CD8-positive, alpha-beta memory T cell (primary cell): ENCODE results near the gene PTPRC. TPM values are rescaled to one million over a fixed set of nuclear protein-coding genes. Genes with fewer than 3 reads are reported as not detected.
A peak's percentile ranks its signal among the peaks of the same experiment; 100 is the strongest.

Experiments used
- CTCF ChIA-PET: fragments of 350-600 bp; sonication (Branson Sonifier 250); formaldehyde crosslinking; loops from one replicate; lab custom pipeline; 2021; ENCODE audit warnings: antibody characterized with exemption; lab: Charles Lee
- POLR2A ChIA-PET: fragments of 350-600 bp; sonication (Branson Sonifier 250); formaldehyde crosslinking; loops from one replicate; lab custom pipeline; 2021; ENCODE audit warnings: antibody characterized with exemption; lab: Charles Lee
- DNase-seq, 5 donors: peaks; one replicate each; pipeline versions ENCODE4 v3.0.0 to v3.0.0-alpha.2; 2020 to 2022; ENCODE audit warnings: mixed read lengths in 1 of 5
- H3K27ac ChIP-seq: one replicate; pipeline ENCODE4 v1.7.0; 2013; ENCODE audit warnings: low read depth, mild to moderate bottlenecking, low read length, moderate library complexity
- H3K27me3 ChIP-seq: 2 replicates; pipeline ENCODE4 v1.7.0; 2013; ENCODE audit warnings: low read length, mild to moderate bottlenecking; ENCODE audit not compliant: insufficient read depth, poor library complexity, severe bottlenecking
- H3K36me3 ChIP-seq: 2 replicates; pipeline ENCODE4 v1.7.0; 2013; ENCODE audit warnings: mild to moderate bottlenecking, low read length, moderate library complexity; ENCODE audit not compliant: insufficient read depth
- H3K4me1 ChIP-seq: 2 replicates; pipeline ENCODE4 v1.7.0; 2013; ENCODE audit warnings: mild to moderate bottlenecking, low read length, moderate library complexity; ENCODE audit not compliant: insufficient read depth
- H3K4me3 ChIP-seq: 2 replicates; pipeline ENCODE4 v1.7.0; 2013; ENCODE audit warnings: mild to moderate bottlenecking, low read length
- H3K9me3 ChIP-seq: 2 replicates; pipeline ENCODE4 v1.7.0; 2013; ENCODE audit warnings: mild to moderate bottlenecking, low read length
- H3K27ac Mint-ChIP-seq, 8 donors: one replicate each; pipeline ENCODE4 v1.8.0; 2020 to 2021; ENCODE audit warnings: mixed read lengths in 8 of 8, mild to moderate bottlenecking in 6 of 8, inconsistent platforms in 3 of 8, moderate library complexity in 3 of 8
- H3K27me3 Mint-ChIP-seq, 2 donors: one replicate each; pipeline ENCODE4 v1.8.0; 2020 to 2021; ENCODE audit warnings: mixed read lengths in 2 of 2, mild to moderate bottlenecking in 1 of 2, moderate library complexity in 1 of 2
- H3K36me3 Mint-ChIP-seq, 3 donors: one replicate each; pipeline ENCODE4 v1.8.0; 2020 to 2021; ENCODE audit warnings: mixed read lengths in 3 of 3, inconsistent platforms in 1 of 3, mild to moderate bottlenecking in 1 of 3
- H3K4me1 Mint-ChIP-seq, 3 donors: one replicate each; pipeline ENCODE4 v1.8.0; 2020 to 2021; ENCODE audit warnings: mixed read lengths in 3 of 3, inconsistent platforms in 1 of 3, mild to moderate bottlenecking in 1 of 3
- H3K4me3 Mint-ChIP-seq, 7 donors: one replicate each; pipeline ENCODE4 v1.8.0; 2020 to 2021; ENCODE audit warnings: mixed read lengths in 7 of 7, mild to moderate bottlenecking in 6 of 7, moderate library complexity in 4 of 7, inconsistent platforms in 2 of 7
- H3K9me3 Mint-ChIP-seq, 5 donors: one replicate each; pipeline ENCODE4 v1.8.0; 2020 to 2022; ENCODE audit warnings: mixed read lengths in 5 of 5, mild to moderate bottlenecking in 3 of 5, moderate library complexity in 2 of 5, inconsistent platforms in 1 of 5
- polyA plus RNA-seq: library from polyadenylated mRNA; unstranded; fragments of 300-500 nt; fragmentation: Illumina TruSeq; gene quantifications from one replicate; pipeline ENCODE4 v1.2.3, GENCODE V29; 2021
- total RNA-seq, 2 experiments: library from RNA; stranded (reverse); gene quantifications; one replicate each; pipeline ENCODE4 v1.2.3, GENCODE V29; 2021

Gene PTPRC
- total and polyA plus RNA-seq, 3 experiments from 2014 or later: 311 to 1,381 (median 319) TPM

- Histone ChIP-seq H3K4me1 (peaks cover 96% of the 10 kb centered on the region), H3K9me3 (no peaks in the 10 kb centered on the region), H3K27ac (no peak overlapping the region), H3K4me3 (no peak overlapping the region), H3K36me3 (no peaks in the 10 kb centered on the region), H3K27me3 (no peaks in the 10 kb centered on the region)
- H3K27me3 Mint-ChIP-seq: no peaks in the 10 kb centered on the region
- H3K27ac Mint-ChIP-seq: peak overlapping the region; percentile 66 to 96 (median 84)
- DNase-seq: no peak
- no peaks in the 10 kb centered on the region for H3K9me3 Mint-ChIP-seq
- POLR2A ChIA-PET: interaction anchor here (0.5 to 1.1 kb wide), 3 partner anchors 8 to 95 kb away, joined by 3 read pairs; no protein-coding TSS in a partner anchor
- H3K4me1 Mint-ChIP-seq: peaks cover 83 to 95% (median 92%) of the 10 kb centered on the region in 3 donors
- H3K4me3 Mint-ChIP-seq: peak overlapping the region; percentile 12 to 46 (median 41)
- H3K36me3 Mint-ChIP-seq: peaks cover 0 to 9% (median 0%) of the 10 kb centered on the region in 3 donors
- CTCF ChIA-PET: interaction anchor here (0.7 to 2.7 kb wide), 2 partner anchors 8 to 13 kb away, joined by 3 to 15 read pairs; no protein-coding TSS in a partner anchor
These were observed 9.2 kb upstream of the PTPRC start for GRCh38 chr1:198629610-198630009.

- POLR2A ChIA-PET: interaction anchor here (1.2 to 1.7 kb wide), 2 partner anchors 10 to 11 kb away, joined by 3 to 6 read pairs; no protein-coding TSS in a partner anchor
- H3K27ac ChIP-seq: no peak overlapping the region
- H3K4me1 ChIP-seq: peaks cover 94% of the 10 kb centered on the region
- H3K27ac Mint-ChIP-seq: peak overlapping the region in 4 of 8 donors; percentile 36 to 52 (median 44)
- no peaks in the 10 kb centered on the region for H3K27me3 Mint-ChIP-seq
- no peaks in the 10 kb centered on the region for H3K27me3 ChIP-seq
- CTCF ChIA-PET: interaction anchor here (0.7 to 2.7 kb wide), 4 partner anchors 9 to 1992 kb away, joined by 3 to 15 read pairs (median 4); no protein-coding TSS in a partner anchor
- H3K4me1 Mint-ChIP-seq: peaks cover 79 to 92% (median 91%) of the 10 kb centered on the region in 3 donors
- no peaks in the 10 kb centered on the region for H3K9me3 Mint-ChIP-seq
- peaks cover 0 to 9% (median 0%) of the 10 kb centered on the region in 3 donors for H3K36me3 Mint-ChIP-seq
- H3K36me3 ChIP-seq: no peaks in the 10 kb centered on the region
- DNase-seq: no peak
- H3K4me3 ChIP-seq: no peak overlapping the region
- peak overlapping the region in 1 of 7 donors; percentile 16 for H3K4me3 Mint-ChIP-seq
- no peaks in the 10 kb centered on the region for H3K9me3 ChIP-seq
These were observed 8.0 kb upstream of the PTPRC start for GRCh38 chr1:198630863-198631262.

- peak overlapping the region in 2 of 7 donors; percentile 44 for H3K4me3 Mint-ChIP-seq
- Histone ChIP-seq H3K36me3 (no peaks in the 10 kb centered on the region), H3K4me3 (no peak overlapping the region), H3K27me3 (no peaks in the 10 kb centered on the region), H3K4me1 (peaks cover 94% of the 10 kb centered on the region), H3K9me3 (no peaks in the 10 kb centered on the region), H3K27ac (no peak overlapping the region)
- peaks cover 0 to 6% (median 0%) of the 10 kb centered on the region in 3 donors for H3K36me3 Mint-ChIP-seq
- peaks cover 80 to 92% (median 91%) of the 10 kb centered on the region in 3 donors for H3K4me1 Mint-ChIP-seq
- CTCF ChIA-PET: interaction anchor here (0.7 to 2.7 kb wide), 4 partner anchors 9 to 1992 kb away, joined by 3 to 15 read pairs (median 4); no protein-coding TSS in a partner anchor
- no peak for DNase-seq
- POLR2A ChIA-PET: interaction anchor here (1.2 to 1.7 kb wide), 2 partner anchors 10 to 12 kb away, joined by 3 to 6 read pairs; no protein-coding TSS in a partner anchor
- peak overlapping the region in 4 of 8 donors; percentile 46 to 77 (median 68) for H3K27ac Mint-ChIP-seq
- no peaks in the 10 kb centered on the region for H3K27me3 Mint-ChIP-seq
- H3K9me3 Mint-ChIP-seq: no peaks in the 10 kb centered on the region
These were observed 7.5 kb upstream of the PTPRC start for GRCh38 chr1:198631292-198631691.

GRCh38 chr1:198632007-198632406 lies 6.8 kb upstream of the PTPRC start:
- no peaks in the 10 kb centered on the region for H3K27me3 Mint-ChIP-seq
- peaks cover 80 to 92% (median 91%) of the 10 kb centered on the region in 3 donors for H3K4me1 Mint-ChIP-seq
- peak overlapping the region in 2 of 7 donors; percentile 3 to 18 for H3K4me3 Mint-ChIP-seq
- Histone ChIP-seq H3K4me1 (peaks cover 94% of the 10 kb centered on the region), H3K27ac (no peak overlapping the region), H3K27me3 (no peaks in the 10 kb centered on the region), H3K4me3 (no peak overlapping the region), H3K9me3 (no peaks in the 10 kb centered on the region), H3K36me3 (no peaks in the 10 kb centered on the region)
- peak overlapping the region in 6 of 8 donors; percentile 6 to 77 (median 56) for H3K27ac Mint-ChIP-seq
- DNase-seq: no peak
- H3K36me3 Mint-ChIP-seq: peaks cover 0 to 8% (median 0%) of the 10 kb centered on the region in 3 donors
- ChIA-PET CTCF (interaction anchor here (1.2 to 2.7 kb wide), 2 partner anchors 10 to 14 kb away, joined by 3 to 15 read pairs; no protein-coding TSS in a partner anchor), POLR2A (interaction anchor here (1.2 to 1.7 kb wide), 2 partner anchors 11 to 12 kb away, joined by 3 to 6 read pairs; no protein-coding TSS in a partner anchor)
- H3K9me3 Mint-ChIP-seq: no peaks in the 10 kb centered on the region

DNA sequence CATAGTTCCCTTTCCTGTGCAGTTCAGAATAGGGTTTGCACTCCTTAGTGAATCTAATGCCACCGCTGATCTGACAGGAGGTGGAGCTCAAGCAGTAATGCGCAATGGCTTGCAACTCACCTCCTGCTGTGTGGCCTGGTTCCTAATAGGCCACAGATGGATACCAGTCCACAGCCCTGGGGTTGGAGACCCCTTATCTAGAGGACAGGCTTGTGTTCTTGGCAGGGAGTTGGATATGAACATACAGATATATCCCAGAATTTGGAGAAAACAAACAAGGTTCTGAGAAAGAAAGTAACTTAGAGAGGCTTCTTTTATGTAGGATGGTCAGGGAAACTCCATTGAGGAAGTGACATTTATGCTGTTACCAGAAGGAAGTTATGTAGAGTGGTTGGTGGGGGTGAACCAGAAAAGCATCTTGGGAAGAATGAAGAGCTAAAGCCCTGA lies 5.1 kb upstream of the PTPRC start:
- peaks cover 75 to 90% (median 88%) of the 10 kb centered on the region in 3 donors for H3K4me1 Mint-ChIP-seq
- Histone ChIP-seq H3K27ac (no peak overlapping the region), H3K27me3 (no peaks in the 10 kb centered on the region), H3K4me1 (peaks cover 90% of the 10 kb centered on the region), H3K4me3 (peak overlapping the region; percentile 4), H3K36me3 (no peaks in the 10 kb centered on the region), H3K9me3 (no peaks in the 10 kb centered on the region)
- H3K27me3 Mint-ChIP-seq: no peaks in the 10 kb centered on the region
- POLR2A ChIA-PET: interaction anchor here (1.2 to 7.3 kb wide), 2 partner anchors 11 to 48 kb away, joined by 5 to 78 read pairs; no protein-coding TSS in a partner anchor
- peak overlapping the region in 7 of 8 donors; percentile 55 to 85 (median 77) for H3K27ac Mint-ChIP-seq
- H3K36me3 Mint-ChIP-seq: peaks cover 0 to 8% (median 0%) of the 10 kb centered on the region in 3 donors
- no peak for DNase-seq
- H3K9me3 Mint-ChIP-seq: no peaks in the 10 kb centered on the region
- CTCF ChIA-PET: interaction anchor here (1.3 to 5.0 kb wide), 2 partner anchors 12 to 28 kb away, joined by 3 to 51 read pairs; no protein-coding TSS in a partner anchor
- peak overlapping the region in 6 of 7 donors; percentile 1 to 84 (median 34) for H3K4me3 Mint-ChIP-seq

- H3K27me3 ChIP-seq: no peaks in the 10 kb centered on the region
- H3K9me3 ChIP-seq: no peaks in the 10 kb centered on the region
- H3K36me3 ChIP-seq: no peaks in the 10 kb centered on the region
- H3K4me1 ChIP-seq: peaks cover 68% of the 10 kb centered on the region
- H3K27ac ChIP-seq: no peak overlapping the region
- CTCF ChIA-PET: interaction anchor here (0.8 to 5.0 kb wide), 6 partner anchors 11 to 107 kb away, joined by 3 to 51 read pairs (median 4); no protein-coding TSS in a partner anchor
- Mint-ChIP-seq H3K4me1 (peaks cover 64 to 71% (median 71%) of the 10 kb centered on the region in 3 donors), H3K36me3 (peaks cover 0 to 13% (median 8%) of the 10 kb centered on the region in 3 donors), H3K4me3 (peak overlapping the region in 6 of 7 donors; percentile 53 to 71 (median 65)), H3K27me3 (no peaks in the 10 kb centered on the region), H3K9me3 (no peaks in the 10 kb centered on the region), H3K27ac (peak overlapping the region; percentile 77 to 99 (median 93))
- no peak for DNase-seq
- POLR2A ChIA-PET: interaction anchor here (1.8 to 7.3 kb wide), 2 partner anchors 13 to 14 kb away, joined by 6 to 78 read pairs; no protein-coding TSS in a partner anchor
- H3K4me3 ChIP-seq: no peak overlapping the region
These were observed 2.9 kb upstream of the PTPRC start for GRCh38 chr1:198635964-198636363.

GRCh38 chr1:198636391-198636790 lies 2.4 kb upstream of the PTPRC start:
- peaks cover 64% of the 10 kb centered on the region for H3K4me1 ChIP-seq
- peak overlapping the region; percentile 30 for H3K4me3 ChIP-seq
- H3K27ac ChIP-seq: no peak overlapping the region
- CTCF ChIA-PET: interaction anchor here (1.2 to 5.0 kb wide), 5 partner anchors 11 to 107 kb away, joined by 3 to 51 read pairs (median 3); no protein-coding TSS in a partner anchor
- no peaks in the 10 kb centered on the region for H3K9me3 Mint-ChIP-seq
- peak overlapping the region; percentile 53 to 86 (median 68) for H3K4me3 Mint-ChIP-seq
- no peaks in the 10 kb centered on the region for H3K27me3 Mint-ChIP-seq
- H3K27me3 ChIP-seq: no peaks in the 10 kb centered on the region
- H3K4me1 Mint-ChIP-seq: peaks cover 61 to 67% (median 67%) of the 10 kb centered on the region in 3 donors
- peak overlapping the region; percentile 89 to 99 (median 93) for H3K27ac Mint-ChIP-seq
- DNase-seq: no peak
- H3K9me3 ChIP-seq: no peaks in the 10 kb centered on the region
- H3K36me3 Mint-ChIP-seq: peaks cover 0 to 15% (median 9%) of the 10 kb centered on the region in 3 donors
- POLR2A ChIA-PET: interaction anchor here (0.6 to 7.3 kb wide), 3 partner anchors 13 to 300 kb away, joined by 3 to 78 read pairs (median 6); no protein-coding TSS in a partner anchor
- H3K36me3 ChIP-seq: peaks cover 2% of the 10 kb centered on the region
